Panc1 (cell line): ENCODE measurements around the gene GM2A. TPM values are rescaled to one million over a fixed set of nuclear protein-coding genes. Genes with fewer than 3 reads are reported as not detected.
A peak's percentile ranks its signal among the peaks of the same experiment; 100 is the strongest.

ENCODE experiments used
- ATAC-seq: fragments of 200-7000 bp; cut with Tn5 transposase; 2 replicates; pipeline ENCODE4 v1.9.1; 2020; ENCODE audit warnings: mild to moderate bottlenecking, moderate library complexity
- BruUV-seq: library from RNA; stranded (reverse); fragments of 400-500 nt; replicated peaks from 2 replicates; lab custom pipeline; 2021; lab: Mats Ljungman, UMichigan
- CTCF ChIA-PET: fragments of 300-600 bp; sonication (Branson Sonifier 250); formaldehyde crosslinking; loops from one replicate; lab custom pipeline; 2022; ENCODE audit warnings: antibody characterized with exemption; lab: Charles Lee
- POLR2A ChIA-PET: fragments of 300-600 bp; sonication (Branson Sonifier 250); formaldehyde crosslinking; loops from one replicate; lab custom pipeline; 2022; ENCODE audit warnings: antibody characterized with exemption; lab: Charles Lee
- DNase-seq: peaks from one replicate; pipeline ENCODE4 v3.0.0-alpha.2; 2010; ENCODE audit warnings: low read depth, low spot score
- H3K27ac ChIP-seq: 2 replicates; pipeline ENCODE4 v1.5.1; 2011; ENCODE audit warnings: mild to moderate bottlenecking, low read length, inconsistent platforms
- H3K27me3 ChIP-seq: fragments of 200-500 bp; sonication (Bioruptor generic); 2 replicates; pipeline ENCODE4 v1.6.0; 2014; ENCODE audit warnings: low read length, inconsistent platforms; ENCODE audit not compliant: control insufficient read depth, insufficient read depth
- H3K36me3 ChIP-seq: fragments of 200-500 bp; sonication (Bioruptor generic); 2 replicates; pipeline ENCODE4 v1.5.1; 2014; ENCODE audit warnings: inconsistent platforms, mild to moderate bottlenecking, low read length, moderate library complexity; ENCODE audit not compliant: control insufficient read depth, insufficient read depth
- H3K4me1 ChIP-seq: 2 replicates; pipeline ENCODE4 v1.5.1; 2011; ENCODE audit warnings: inconsistent platforms, mild to moderate bottlenecking, low read length, moderate library complexity; ENCODE audit not compliant: control insufficient read depth, insufficient read depth
- H3K4me3 ChIP-seq, 2 experiments: 2 replicates each; pipeline ENCODE4 v1.5.1; 2011 to 2012; ENCODE audit warnings: low read depth in 2 of 2, low read length in 2 of 2, mild to moderate bottlenecking in 2 of 2, inconsistent platforms in 1 of 2, moderate library complexity in 1 of 2
- H3K9me3 ChIP-seq: fragments of 200-500 bp; sonication (Bioruptor generic); 2 replicates; pipeline ENCODE4 v1.5.1; 2014; ENCODE audit warnings: low read depth, mild to moderate bottlenecking, inconsistent platforms, low read length, moderate library complexity; ENCODE audit not compliant: control insufficient read depth, insufficient read depth
- POLR2AphosphoS5 ChIP-seq: IDR thresholded peaks from 2 replicates; pipeline ENCODE4 v1.6.1; 2012; ENCODE audit warnings: mild to moderate bottlenecking, low read depth, low read length, moderate library complexity
- REST ChIP-seq, 2 experiments: IDR thresholded peaks; 2 replicates each; pipeline ENCODE4 v1.6.1; 2011 to 2012; ENCODE audit warnings: low read depth in 2 of 2, control low read depth in 1 of 2, low read length in 1 of 2, mild to moderate bottlenecking in 1 of 2, moderate library complexity in 1 of 2; ENCODE audit not compliant: insufficient read depth in 1 of 2
- SIN3A ChIP-seq: IDR thresholded peaks from 2 replicates; pipeline ENCODE4 v1.6.1; 2012; ENCODE audit warnings: low read depth, mild to moderate bottlenecking, low read length, moderate library complexity, borderline replicate concordance; ENCODE audit not compliant: insufficient read depth
- TCF7L2 ChIP-seq: IDR thresholded peaks from 2 replicates; pipeline ENCODE4 v1.6.1; 2011; ENCODE audit warnings: mild to moderate bottlenecking, low read depth, low read length, inconsistent platforms
- in situ Hi-C: cut with HindIII; loops from 2 replicates; pipeline ENCODE4 v1.10.0; 2016; ENCODE audit warnings: low sequenced_read_pairs, low pct_unique_long_range_greater_than_20kb
- intact Hi-C: fragments of 100-400 bp; cut with micrococcal nuclease; formaldehyde crosslinking; loops from one replicate; pipeline ENCODE4 v1.10.0; 2022; ENCODE audit not compliant: unreplicated experiment
- total RNA-seq: library from RNA; stranded (reverse); gene quantifications from one replicate; pipeline ENCODE4 v1.2.1, GENCODE V29; 2021; ENCODE audit not compliant: unreplicated experiment
- TF ChIP-seq, protein P1 (sequence below): fragments of 450-650 bp; IDR thresholded peaks from 2 replicates; pipeline ENCODE4 v1.5.1; 2017; ENCODE audit warnings: mild to moderate bottlenecking

The GM2A gene
- total RNA-seq, 1 experiment from 2014 or later: 40.7 TPM

DNA sequence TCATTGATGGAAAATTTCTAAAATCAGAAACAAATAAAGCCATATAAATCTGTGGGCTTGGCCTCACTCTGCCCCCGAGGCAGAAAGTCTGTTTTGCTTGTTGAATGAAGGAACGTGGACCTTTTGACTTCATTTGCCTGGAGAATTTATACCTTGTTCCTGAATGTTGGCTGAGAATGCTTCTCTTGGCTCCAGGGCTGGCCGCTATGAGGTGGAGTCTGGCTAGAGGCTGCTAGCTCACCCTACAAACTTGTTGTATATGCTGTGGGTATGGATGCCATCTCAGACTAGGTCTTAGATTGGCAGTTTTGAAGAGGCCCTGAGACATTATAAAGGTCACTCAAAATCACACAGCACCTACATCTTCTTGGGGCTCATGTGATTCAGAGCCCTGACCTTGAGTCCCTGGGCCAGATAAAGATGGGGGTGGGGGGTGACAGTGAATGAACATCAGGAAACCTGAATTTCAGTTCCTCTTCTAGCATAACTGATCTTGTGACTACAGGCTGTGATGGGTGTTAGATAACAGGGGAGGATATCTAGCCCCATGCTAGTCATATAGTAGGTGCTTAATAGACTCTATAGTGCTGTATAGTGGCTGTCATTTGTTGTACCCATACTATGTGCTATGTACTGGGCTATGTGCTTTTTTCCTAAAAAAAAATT is 2.8 kb downstream of the GM2A start:
- no peak overlapping the region for H3K27ac ChIP-seq
- H3K9me3 ChIP-seq: no peaks in the 10 kb centered on the region
- H3K4me3 ChIP-seq: no peak overlapping the region
- CTCF ChIA-PET: no interaction called here
- intact Hi-C loops (no loop called here), in situ Hi-C loops (no loop called here)
- H3K36me3 ChIP-seq: no peaks in the 10 kb centered on the region; the same call in 1 of the 2 replicates
- H3K27me3 ChIP-seq: no peaks in the 10 kb centered on the region
- no TSS peak for BruUV-seq
- TF ChIP-seq TCF7L2 (no peak), SIN3A (no peak), POLR2AphosphoS5 (no peak), REST (IDR thresholded peaks at IDR 0.05; ENCODE audit: insufficient read depth in 1 of 2, low read depth in 2 of 2, low read length in 1 of 2) (no peak)
- TF ChIP-seq, protein P1, sequence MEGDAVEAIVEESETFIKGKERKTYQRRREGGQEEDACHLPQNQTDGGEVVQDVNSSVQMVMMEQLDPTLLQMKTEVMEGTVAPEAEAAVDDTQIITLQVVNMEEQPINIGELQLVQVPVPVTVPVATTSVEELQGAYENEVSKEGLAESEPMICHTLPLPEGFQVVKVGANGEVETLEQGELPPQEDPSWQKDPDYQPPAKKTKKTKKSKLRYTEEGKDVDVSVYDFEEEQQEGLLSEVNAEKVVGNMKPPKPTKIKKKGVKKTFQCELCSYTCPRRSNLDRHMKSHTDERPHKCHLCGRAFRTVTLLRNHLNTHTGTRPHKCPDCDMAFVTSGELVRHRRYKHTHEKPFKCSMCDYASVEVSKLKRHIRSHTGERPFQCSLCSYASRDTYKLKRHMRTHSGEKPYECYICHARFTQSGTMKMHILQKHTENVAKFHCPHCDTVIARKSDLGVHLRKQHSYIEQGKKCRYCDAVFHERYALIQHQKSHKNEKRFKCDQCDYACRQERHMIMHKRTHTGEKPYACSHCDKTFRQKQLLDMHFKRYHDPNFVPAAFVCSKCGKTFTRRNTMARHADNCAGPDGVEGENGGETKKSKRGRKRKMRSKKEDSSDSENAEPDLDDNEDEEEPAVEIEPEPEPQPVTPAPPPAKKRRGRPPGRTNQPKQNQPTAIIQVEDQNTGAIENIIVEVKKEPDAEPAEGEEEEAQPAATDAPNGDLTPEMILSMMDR: no peak
- DNase-seq (no peak), ATAC-seq (no peak)
- H3K4me1 ChIP-seq: peaks cover 10% of the 10 kb centered on the region; the same call in 1 of the 2 replicates
- POLR2A ChIA-PET: no interaction called here

GRCh38 chr5:151257731-151258181 is 4.8 kb downstream of the GM2A start:
- Histone ChIP-seq H3K9me3 (no peaks in the 10 kb centered on the region), H3K4me3 (no peak overlapping the region), H3K36me3 (no peaks in the 10 kb centered on the region; the same call in 1 of the 2 replicates), H3K27me3 (no peaks in the 10 kb centered on the region), H3K4me1 (0 out of 2 replicates have a peak, but pooled peaks cover 3% of the 10 kb centered on the region), H3K27ac (no peak overlapping the region)
- TF ChIP-seq SIN3A (no peak), TCF7L2 (no peak), REST (IDR thresholded peaks at IDR 0.05; ENCODE audit: insufficient read depth in 1 of 2, low read depth in 2 of 2, low read length in 1 of 2) (no peak), POLR2AphosphoS5 (no peak)
- TF ChIP-seq, protein P1: no peak
- in situ Hi-C loops (no loop called here), intact Hi-C loops (no loop called here)
- BruUV-seq: no TSS peak
- POLR2A ChIA-PET: no interaction called here
- ATAC-seq (peak; percentile 5; the same call in 1 of the 2 replicates), DNase-seq (peak; percentile 33)
- CTCF ChIA-PET: no interaction called here
